Panc1 (cell line): ENCODE results near the gene PPP1R1A. TPM values are rescaled to one million over a fixed set of nuclear protein-coding genes. Genes with fewer than 3 reads are reported as not detected.

Experiments
- ATAC-seq: fragments of 200-7000 bp; cut with Tn5 transposase; 2 replicates; pipeline ENCODE4 v1.9.1; 2020; ENCODE audit warnings: mild to moderate bottlenecking, moderate library complexity
- BruUV-seq: library from RNA; stranded (reverse); fragments of 400-500 nt; replicated peaks from 2 replicates; lab custom pipeline; 2021; lab: Mats Ljungman, UMichigan
- CTCF ChIA-PET: fragments of 300-600 bp; sonication (Branson Sonifier 250); formaldehyde crosslinking; loops from one replicate; lab custom pipeline; 2022; ENCODE audit warnings: antibody characterized with exemption; lab: Charles Lee
- POLR2A ChIA-PET: fragments of 300-600 bp; sonication (Branson Sonifier 250); formaldehyde crosslinking; loops from one replicate; lab custom pipeline; 2022; ENCODE audit warnings: antibody characterized with exemption; lab: Charles Lee
- DNase-seq: peaks from one replicate; pipeline ENCODE4 v3.0.0-alpha.2; 2010; ENCODE audit warnings: low read depth, low spot score
- H3K27ac ChIP-seq: 2 replicates; pipeline ENCODE4 v1.5.1; 2011; ENCODE audit warnings: mild to moderate bottlenecking, low read length, inconsistent platforms
- H3K27me3 ChIP-seq: fragments of 200-500 bp; sonication (Bioruptor generic); 2 replicates; pipeline ENCODE4 v1.6.0; 2014; ENCODE audit warnings: low read length, inconsistent platforms; ENCODE audit not compliant: control insufficient read depth, insufficient read depth
- H3K36me3 ChIP-seq: fragments of 200-500 bp; sonication (Bioruptor generic); 2 replicates; pipeline ENCODE4 v1.5.1; 2014; ENCODE audit warnings: inconsistent platforms, mild to moderate bottlenecking, low read length, moderate library complexity; ENCODE audit not compliant: control insufficient read depth, insufficient read depth
- H3K4me1 ChIP-seq: 2 replicates; pipeline ENCODE4 v1.5.1; 2011; ENCODE audit warnings: inconsistent platforms, mild to moderate bottlenecking, low read length, moderate library complexity; ENCODE audit not compliant: control insufficient read depth, insufficient read depth
- H3K4me3 ChIP-seq, 2 experiments: 2 replicates each; pipeline ENCODE4 v1.5.1; 2011 to 2012; ENCODE audit warnings: low read depth in 2 of 2, low read length in 2 of 2, mild to moderate bottlenecking in 2 of 2, inconsistent platforms in 1 of 2, moderate library complexity in 1 of 2
- H3K9me3 ChIP-seq: fragments of 200-500 bp; sonication (Bioruptor generic); 2 replicates; pipeline ENCODE4 v1.5.1; 2014; ENCODE audit warnings: low read depth, mild to moderate bottlenecking, inconsistent platforms, low read length, moderate library complexity; ENCODE audit not compliant: control insufficient read depth, insufficient read depth
- CTCF ChIP-seq: fragments of 450-650 bp; IDR thresholded peaks from 2 replicates; pipeline ENCODE4 v1.5.1; 2017; ENCODE audit warnings: mild to moderate bottlenecking
- POLR2AphosphoS5 ChIP-seq: IDR thresholded peaks from 2 replicates; pipeline ENCODE4 v1.6.1; 2012; ENCODE audit warnings: mild to moderate bottlenecking, low read depth, low read length, moderate library complexity
- SIN3A ChIP-seq: IDR thresholded peaks from 2 replicates; pipeline ENCODE4 v1.6.1; 2012; ENCODE audit warnings: low read depth, mild to moderate bottlenecking, low read length, moderate library complexity, borderline replicate concordance; ENCODE audit not compliant: insufficient read depth
- TCF7L2 ChIP-seq: IDR thresholded peaks from 2 replicates; pipeline ENCODE4 v1.6.1; 2011; ENCODE audit warnings: mild to moderate bottlenecking, low read depth, low read length, inconsistent platforms
- in situ Hi-C: cut with HindIII; loops from 2 replicates; pipeline ENCODE4 v1.10.0; 2016; ENCODE audit warnings: low sequenced_read_pairs, low pct_unique_long_range_greater_than_20kb
- intact Hi-C: fragments of 100-400 bp; cut with micrococcal nuclease; formaldehyde crosslinking; loops from one replicate; pipeline ENCODE4 v1.10.0; 2022; ENCODE audit not compliant: unreplicated experiment
- total RNA-seq: library from RNA; stranded (reverse); gene quantifications from one replicate; pipeline ENCODE4 v1.2.1, GENCODE V29; 2021; ENCODE audit not compliant: unreplicated experiment
- TF ChIP-seq, protein P1 (sequence below), 2 experiments: IDR thresholded peaks; 2 replicates each; pipeline ENCODE4 v1.6.1; 2011 to 2012; ENCODE audit warnings: low read depth in 2 of 2, control low read depth in 1 of 2, low read length in 1 of 2, mild to moderate bottlenecking in 1 of 2, moderate library complexity in 1 of 2; ENCODE audit not compliant: insufficient read depth in 1 of 2

PPP1R1A gene
- total RNA-seq, 1 experiment from 2014 or later = 0.23 TPM

DNA sequence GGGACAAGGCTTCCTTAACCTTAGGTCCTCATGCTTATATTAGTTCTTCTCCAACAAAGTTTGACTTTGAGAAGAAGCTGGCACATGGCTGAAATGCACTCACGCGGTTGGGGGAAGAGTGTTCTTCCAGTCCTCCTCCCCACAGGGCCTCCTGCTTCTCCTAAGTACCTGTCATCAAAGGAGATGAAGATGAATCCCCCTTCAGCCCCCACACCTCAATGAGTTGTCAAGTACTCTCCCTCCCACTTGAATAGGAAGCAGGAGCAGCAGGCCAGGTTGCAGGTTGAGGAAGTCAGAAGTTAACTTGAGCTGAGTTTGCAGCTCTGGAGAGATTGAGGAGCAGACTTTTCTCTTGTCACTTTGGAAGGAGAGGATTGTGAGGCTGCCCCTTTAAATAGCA lies 41.9 kb downstream of the PPP1R1A start:
- H3K27me3 ChIP-seq = peaks cover 25% of the 10 kb centered on the region

GRCh38 chr12:54544743-54545142 lies 43.7 kb downstream of the PPP1R1A start:
- Histone ChIP-seq H3K4me3 (no peak overlapping the region), H3K9me3 (no peaks in the 10 kb centered on the region), H3K36me3 (no peaks in the 10 kb centered on the region), H3K4me1 (no peaks in the 10 kb centered on the region), H3K27me3 (peaks cover 12% of the 10 kb centered on the region), H3K27ac (no peak overlapping the region)
- DNase-seq (no peak), ATAC-seq (no peak)
- in situ Hi-C loops = no loop called here
- POLR2A ChIA-PET = no interaction called here
- CTCF ChIA-PET = no interaction called here
- BruUV-seq = no TSS peak
- intact Hi-C loops = no loop called here
- TF ChIP-seq SIN3A = no peak
- no peak for TF ChIP-seq TCF7L2
- TF ChIP-seq CTCF = no peak
- TF ChIP-seq, protein P1, sequence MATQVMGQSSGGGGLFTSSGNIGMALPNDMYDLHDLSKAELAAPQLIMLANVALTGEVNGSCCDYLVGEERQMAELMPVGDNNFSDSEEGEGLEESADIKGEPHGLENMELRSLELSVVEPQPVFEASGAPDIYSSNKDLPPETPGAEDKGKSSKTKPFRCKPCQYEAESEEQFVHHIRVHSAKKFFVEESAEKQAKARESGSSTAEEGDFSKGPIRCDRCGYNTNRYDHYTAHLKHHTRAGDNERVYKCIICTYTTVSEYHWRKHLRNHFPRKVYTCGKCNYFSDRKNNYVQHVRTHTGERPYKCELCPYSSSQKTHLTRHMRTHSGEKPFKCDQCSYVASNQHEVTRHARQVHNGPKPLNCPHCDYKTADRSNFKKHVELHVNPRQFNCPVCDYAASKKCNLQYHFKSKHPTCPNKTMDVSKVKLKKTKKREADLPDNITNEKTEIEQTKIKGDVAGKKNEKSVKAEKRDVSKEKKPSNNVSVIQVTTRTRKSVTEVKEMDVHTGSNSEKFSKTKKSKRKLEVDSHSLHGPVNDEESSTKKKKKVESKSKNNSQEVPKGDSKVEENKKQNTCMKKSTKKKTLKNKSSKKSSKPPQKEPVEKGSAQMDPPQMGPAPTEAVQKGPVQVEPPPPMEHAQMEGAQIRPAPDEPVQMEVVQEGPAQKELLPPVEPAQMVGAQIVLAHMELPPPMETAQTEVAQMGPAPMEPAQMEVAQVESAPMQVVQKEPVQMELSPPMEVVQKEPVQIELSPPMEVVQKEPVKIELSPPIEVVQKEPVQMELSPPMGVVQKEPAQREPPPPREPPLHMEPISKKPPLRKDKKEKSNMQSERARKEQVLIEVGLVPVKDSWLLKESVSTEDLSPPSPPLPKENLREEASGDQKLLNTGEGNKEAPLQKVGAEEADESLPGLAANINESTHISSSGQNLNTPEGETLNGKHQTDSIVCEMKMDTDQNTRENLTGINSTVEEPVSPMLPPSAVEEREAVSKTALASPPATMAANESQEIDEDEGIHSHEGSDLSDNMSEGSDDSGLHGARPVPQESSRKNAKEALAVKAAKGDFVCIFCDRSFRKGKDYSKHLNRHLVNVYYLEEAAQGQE (IDR thresholded peaks at IDR 0.05; ENCODE audit: insufficient read depth in 1 of 2, low read depth in 2 of 2, low read length in 1 of 2) = no peak
- TF ChIP-seq POLR2AphosphoS5 = no peak

More for the DNA sequence above, 41.9 kb downstream of the PPP1R1A start:
- Histone ChIP-seq H3K36me3 (no peaks in the 10 kb centered on the region), H3K27ac (no peak overlapping the region), H3K4me1 (no peaks in the 10 kb centered on the region), H3K4me3 (no peak overlapping the region), H3K9me3 (no peaks in the 10 kb centered on the region)
- ATAC-seq = no peak
- ChIA-PET POLR2A (no interaction called here), CTCF (no interaction called here)
- no TSS peak for BruUV-seq
- intact Hi-C loops (no loop called here), in situ Hi-C loops (no loop called here)
- no peak for DNase-seq
- TF ChIP-seq POLR2AphosphoS5 (no peak), TCF7L2 (no peak), CTCF (no peak), SIN3A (no peak)
- TF ChIP-seq, protein P1 (IDR thresholded peaks at IDR 0.05; ENCODE audit: insufficient read depth in 1 of 2, low read depth in 2 of 2, low read length in 1 of 2) = no peak
